HG02973 (cell line): ENCODE results near the gene XG.
A peak's percentile ranks its signal among the peaks of the same experiment; 100 is the strongest.
"Not testable (repeated sequence)": the region's sequence is repeated elsewhere in the genome, so short reads cannot be mapped to it uniquely, and the experiment has no call there.

ENCODE experiments used
- ATAC-seq: cut with Tn5 transposase; IDR thresholded peaks from one replicate; pipeline ENCODE4 v1.9.1; 2021; ENCODE audit warnings: moderate library complexity; ENCODE audit not compliant: unreplicated experiment

The XG gene

GRCh38 chrX:2751874-2752300, at the start of gene XG:
XG (plus strand) TSS chrX:2752040; CDS start chrX:2752275, 235 bp downstream.
- not testable (repeated sequence) for ATAC-seq

- no peak for ATAC-seq
Observed at GRCh38 chrX:2703991-2704369, 47.9 kb upstream of the XG start.

GRCh38 chrX:2705046-2705832, 46.6 kb upstream of the XG start:
- no peak for ATAC-seq

- peak; percentile 90 for ATAC-seq
Observed at GRCh38 chrX:2707334-2707760, 44.5 kb upstream of the XG start.

GRCh38 chrX:2708021-2708420, 43.8 kb upstream of the XG start:
- ATAC-seq: no peak

GRCh38 chrX:2708592-2709188, 43.1 kb upstream of the XG start:
- ATAC-seq: no peak

GRCh38 chrX:2709556-2709955, 42.3 kb upstream of the XG start:
- no peak for ATAC-seq

GRCh38 chrX:2710041-2710840, 41.6 kb upstream of the XG start:
- ATAC-seq: peak; percentile 23

GRCh38 chrX:2711441-2711840, 40.4 kb upstream of the XG start:
- ATAC-seq: no peak

- no peak for ATAC-seq
Observed at GRCh38 chrX:2712428-2712827, 39.4 kb upstream of the XG start.

GRCh38 chrX:2712890-2713840, 38.7 kb upstream of the XG start:
- ATAC-seq: no peak

- no peak for ATAC-seq
Observed at GRCh38 chrX:2714551-2714950, 37.3 kb upstream of the XG start.

GRCh38 chrX:2715066-2715600, 36.7 kb upstream of the XG start:
- no peak for ATAC-seq

- no peak for ATAC-seq
Observed at GRCh38 chrX:2717312-2717711, 34.5 kb upstream of the XG start.

- ATAC-seq: no peak
Observed at GRCh38 chrX:2718821-2719220, 33.0 kb upstream of the XG start.

- ATAC-seq: no peak
Observed at GRCh38 chrX:2719774-2720447, 31.9 kb upstream of the XG start.

- no peak for ATAC-seq
Observed at GRCh38 chrX:2723286-2723879, 28.5 kb upstream of the XG start.

- not testable (repeated sequence) for ATAC-seq
Observed at GRCh38 chrX:2727264-2727663, 24.6 kb upstream of the XG start.

- no peak for ATAC-seq
Observed at GRCh38 chrX:2732076-2732475, 19.8 kb upstream of the XG start.
